NK-92 treated with Interleukin-12 subunit alpha and Interleukin-12 subunit beta, amount 100 ng/mL, for 24 hours (cell line): ENCODE measurements around the gene SLC1A3.

Experiments
- DNase-seq: peaks from one replicate; lab custom pipeline; 2025; lab: John Stamatoyannopoulos, UW

The SLC1A3 gene

GRCh38 chr5:36685631-36686288 is 79.4 kb downstream of the SLC1A3 start:
- DNase-seq = no peak

DNA sequence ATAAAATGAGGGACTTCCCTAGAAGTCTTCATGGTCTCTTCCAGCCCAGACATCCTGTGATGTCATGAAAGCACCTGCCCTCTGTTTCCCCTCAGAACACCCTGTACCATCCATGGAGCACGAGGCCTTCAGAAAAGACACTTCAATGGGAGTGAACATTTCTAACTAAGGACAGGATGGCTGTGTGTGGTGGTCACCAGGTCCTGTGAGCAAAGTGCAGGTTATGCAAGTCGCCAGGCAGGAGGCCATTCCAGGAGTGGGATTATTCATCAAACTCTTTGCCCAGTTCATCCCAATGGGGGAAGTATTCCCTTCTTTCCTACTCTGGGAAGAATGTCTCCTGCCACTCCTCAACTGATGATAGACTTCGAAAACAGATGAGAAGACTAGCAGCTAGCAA is 80.5 kb downstream of the SLC1A3 start:
- DNase-seq = no peak

DNA sequence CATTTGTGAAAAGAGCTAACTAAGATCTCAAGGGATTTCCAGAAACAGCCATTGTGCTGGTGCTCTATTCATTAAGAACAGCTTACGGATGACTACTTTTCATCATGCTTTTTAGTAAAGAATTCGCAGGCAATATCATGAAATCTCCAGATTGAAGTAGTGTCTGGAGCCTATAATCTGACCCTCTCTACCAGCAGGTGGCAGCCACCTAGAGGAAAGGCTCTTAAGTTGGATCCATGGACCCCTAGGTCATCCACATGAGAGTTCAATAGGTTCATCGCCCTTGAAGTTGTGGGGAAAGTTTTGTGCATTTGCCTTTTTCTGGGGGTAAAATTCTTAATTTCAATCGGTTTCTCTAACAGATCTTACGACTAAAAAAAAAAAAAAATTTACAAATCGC is 82.3 kb downstream of the SLC1A3 start:
- no peak for DNase-seq

- no peak for DNase-seq
These were observed 82.8 kb downstream of the SLC1A3 start for GRCh38 chr5:36689225-36689624.

DNA sequence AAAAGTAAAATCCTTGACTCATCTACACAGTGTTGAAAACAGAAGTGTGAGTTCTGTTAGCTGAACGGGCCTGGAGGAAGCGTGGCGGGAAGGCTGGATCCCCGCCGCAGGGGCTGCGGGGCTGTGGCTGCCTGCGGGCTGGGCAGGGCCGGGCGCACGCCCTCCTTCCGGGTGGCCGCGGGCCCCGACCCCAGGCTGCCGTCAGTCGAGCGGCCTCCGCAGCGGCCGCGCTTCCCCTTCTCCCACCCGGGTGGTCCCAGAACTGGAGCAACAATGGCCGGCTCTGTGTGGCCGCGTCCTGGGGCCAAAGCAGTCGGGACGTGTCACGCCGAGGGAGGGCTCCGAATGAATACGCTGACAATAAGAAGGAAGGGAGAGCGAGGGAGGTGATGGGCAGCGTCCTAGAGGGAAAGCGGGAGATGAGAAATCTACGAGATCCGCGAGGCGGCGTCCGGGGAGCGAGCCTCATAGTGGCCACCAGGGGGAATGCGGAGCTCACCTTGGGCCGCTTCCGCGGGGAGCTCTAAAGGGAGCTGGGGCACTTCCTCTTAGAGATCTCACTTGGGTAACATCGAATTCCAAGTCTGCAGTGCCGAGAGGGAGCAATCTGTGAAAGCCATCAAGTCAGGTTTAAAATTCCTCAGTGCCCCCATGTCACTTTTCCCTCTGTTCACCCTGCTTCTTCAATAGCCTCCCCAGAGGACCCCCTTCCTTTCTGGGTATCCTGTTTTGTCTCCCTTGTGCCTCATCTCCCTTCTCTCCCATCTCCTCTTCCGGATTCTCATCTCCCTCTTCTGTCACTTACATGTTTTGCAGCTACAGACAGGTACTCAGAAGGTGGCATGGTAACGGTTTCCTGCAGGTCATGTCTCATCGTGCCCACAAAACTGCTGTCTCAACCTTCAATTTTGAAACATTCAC is 83.9 kb downstream of the SLC1A3 start:
- no peak for DNase-seq

DNA sequence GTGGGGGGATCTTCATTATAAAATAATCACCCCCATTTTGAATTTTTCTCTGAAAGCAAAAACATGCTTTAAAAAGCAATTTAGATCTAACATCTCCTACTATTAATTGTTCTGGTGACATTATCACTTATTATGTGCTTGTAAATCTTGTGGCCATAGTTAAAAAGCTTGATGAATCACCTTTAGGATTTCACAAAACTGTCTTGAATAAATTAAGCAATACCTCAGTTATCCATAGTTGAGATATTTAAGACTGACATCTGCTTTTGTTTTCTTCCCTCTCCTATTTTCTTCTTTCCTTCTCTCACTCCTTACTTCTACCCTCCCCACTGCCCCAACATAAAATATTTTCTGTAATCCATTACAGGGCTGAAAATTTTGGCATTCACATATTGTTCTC is 84.8 kb downstream of the SLC1A3 start:
- DNase-seq = no peak

DNA sequence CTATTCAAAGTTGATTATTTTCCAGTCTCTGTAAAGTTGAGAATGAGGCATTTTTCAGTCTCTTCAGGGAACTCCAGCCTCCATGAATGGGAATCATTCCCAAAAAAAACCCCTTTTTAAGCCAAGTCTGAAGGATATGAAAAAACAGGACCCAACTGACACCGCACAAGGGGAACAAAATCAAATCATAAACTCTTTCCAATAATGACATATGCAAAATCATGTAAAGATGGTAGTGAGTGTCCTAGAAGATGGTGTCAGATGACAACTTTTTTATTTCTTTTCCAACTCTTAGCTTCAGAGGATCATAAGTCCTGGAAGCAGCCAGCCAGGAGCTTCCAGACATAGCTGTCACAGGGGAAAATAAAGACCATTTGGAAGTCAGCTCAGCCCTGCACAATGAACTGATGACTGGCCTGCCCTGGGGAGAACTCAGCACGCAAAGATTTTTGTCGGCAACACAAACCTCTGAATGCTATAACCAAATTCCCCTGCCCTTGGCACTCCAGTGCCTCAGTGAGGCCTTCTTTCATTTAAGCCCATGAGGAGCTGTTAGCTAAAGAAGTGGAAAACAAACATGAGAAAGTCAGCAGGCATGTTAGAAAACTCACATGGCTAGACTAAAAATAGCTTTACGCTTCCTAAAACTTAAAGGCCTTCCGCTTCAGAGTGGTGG is 85.4 kb downstream of the SLC1A3 start:
- no peak for DNase-seq

DNA sequence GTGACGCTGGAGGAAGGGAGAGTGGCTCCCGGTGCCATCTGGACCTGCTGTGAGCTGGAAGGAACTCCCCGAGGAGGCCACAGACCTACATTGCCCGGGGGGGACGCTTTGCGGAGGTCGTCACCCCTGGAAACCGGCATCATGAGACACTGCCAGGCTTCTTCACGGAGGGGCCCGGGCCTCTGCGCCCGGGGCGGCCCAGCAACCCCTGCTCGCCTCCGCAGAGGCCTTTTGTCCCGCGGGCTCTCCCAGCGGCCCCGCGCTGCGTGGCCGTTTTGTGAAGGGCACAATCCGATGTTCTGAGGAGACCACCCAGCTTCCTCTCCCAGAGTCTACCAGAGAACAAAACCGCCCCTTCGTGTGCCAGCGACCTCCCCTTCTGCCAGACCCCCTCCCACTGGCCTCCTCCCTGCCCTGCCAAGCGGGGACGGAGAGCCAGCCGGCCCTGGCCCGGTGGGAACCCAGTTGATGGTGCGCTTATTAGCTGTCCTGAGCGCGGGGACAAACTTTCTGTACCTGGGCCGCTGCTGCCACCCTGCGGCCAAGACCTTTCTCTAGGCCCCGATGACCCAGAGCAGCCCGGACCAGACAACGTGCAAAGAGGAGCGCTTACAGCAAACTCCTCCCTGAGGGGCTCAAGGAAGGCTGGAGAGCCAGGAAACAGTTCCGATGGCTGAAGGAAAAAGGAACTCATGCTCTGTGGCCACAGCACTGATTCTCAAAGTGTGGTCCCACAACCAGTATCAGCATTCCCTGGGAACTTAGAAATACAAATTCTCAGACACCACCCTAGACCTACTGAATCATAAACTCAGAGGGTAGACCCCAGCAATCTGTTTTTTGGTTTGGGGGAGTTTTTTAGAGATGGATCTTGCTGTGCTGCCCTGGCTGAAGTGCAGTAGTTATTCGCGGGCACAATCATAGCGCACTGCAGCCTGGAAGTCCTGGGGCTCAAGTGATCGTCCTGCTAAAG is 86.7 kb downstream of the SLC1A3 start:
- peak; percentile 14 for DNase-seq

- no peak for DNase-seq
These were observed 87.9 kb downstream of the SLC1A3 start for GRCh38 chr5:36694351-36694750.

DNA sequence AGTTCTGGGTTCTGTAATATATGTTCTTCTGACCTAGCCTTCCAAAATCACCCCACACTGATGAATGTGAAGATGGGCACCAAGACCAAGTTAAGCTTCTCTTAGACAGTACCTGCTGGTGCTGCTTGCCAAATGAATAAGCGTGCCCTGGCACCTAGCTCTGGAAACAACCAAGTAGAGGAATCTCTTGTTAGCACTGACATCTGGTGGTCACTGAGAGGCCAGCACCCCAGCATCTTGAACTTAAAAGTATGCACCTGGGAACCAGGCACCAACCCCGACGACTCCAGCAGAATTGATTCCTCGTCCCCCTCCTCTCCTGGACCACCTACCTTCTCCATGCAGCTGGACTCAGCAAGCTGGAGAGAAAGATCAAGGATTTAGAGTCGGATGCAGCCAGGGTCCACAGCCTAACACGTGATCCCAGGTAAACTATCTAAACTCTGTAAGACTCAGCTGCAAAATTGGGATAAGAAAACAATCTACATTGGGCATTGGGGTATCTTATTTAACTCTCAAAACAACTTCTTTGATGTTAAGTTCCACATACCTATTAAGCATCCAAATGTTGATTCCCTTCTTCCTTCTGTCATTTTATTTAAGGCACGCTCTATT is 89.8 kb downstream of the SLC1A3 start:
- DNase-seq = peak; percentile 11

DNA sequence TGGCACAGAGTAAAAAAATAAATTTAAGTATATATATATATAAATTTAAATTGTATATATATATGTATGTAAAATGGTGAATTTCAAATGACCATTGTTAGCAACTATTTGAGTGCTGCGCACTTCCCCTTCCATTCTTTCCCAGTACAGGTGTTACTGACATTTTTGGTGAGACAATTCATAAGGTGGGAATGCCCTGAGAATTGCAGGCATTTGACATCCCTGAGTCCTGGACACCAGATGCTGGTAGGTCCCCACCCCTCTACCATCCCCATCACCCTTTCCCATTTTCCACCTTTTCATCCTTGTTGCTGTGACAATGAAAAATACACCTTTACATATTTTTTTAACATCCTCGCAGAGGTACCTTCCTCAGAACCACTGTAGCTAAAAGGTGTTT is 91.6 kb downstream of the SLC1A3 start:
- DNase-seq = no peak

- no peak for DNase-seq
These were observed 94.8 kb downstream of the SLC1A3 start for GRCh38 chr5:36701085-36701698.

- no peak for DNase-seq
These were observed 96.9 kb downstream of the SLC1A3 start for GRCh38 chr5:36703245-36703860.

- no peak for DNase-seq
These were observed 97.7 kb downstream of the SLC1A3 start for GRCh38 chr5:36704131-36704530.

DNA sequence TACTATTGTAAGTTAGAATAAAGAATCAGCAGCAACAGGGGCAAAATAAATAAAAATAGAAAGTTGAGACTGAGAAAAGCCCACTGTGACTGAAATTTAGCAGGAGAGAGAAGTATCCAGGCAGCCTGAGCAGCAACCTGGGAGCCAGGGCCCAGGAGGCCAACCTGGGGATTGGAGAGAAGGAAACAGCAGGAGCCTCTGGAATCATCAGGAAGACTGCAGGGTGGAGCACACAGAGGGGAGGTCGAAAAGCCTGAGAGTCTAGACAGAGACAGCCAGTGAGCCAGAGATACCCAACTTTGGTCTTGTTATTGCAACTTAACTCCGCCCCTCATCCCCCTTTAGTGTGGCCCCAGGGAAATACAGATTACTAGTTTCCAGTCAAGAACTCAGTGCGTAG is 98.6 kb downstream of the SLC1A3 start:
- DNase-seq = no peak

- DNase-seq = no peak
These were observed 100.3 kb downstream of the SLC1A3 start for GRCh38 chr5:36706662-36707061.

- DNase-seq = no peak
These were observed 102.6 kb downstream of the SLC1A3 start for GRCh38 chr5:36708996-36709395.

DNA sequence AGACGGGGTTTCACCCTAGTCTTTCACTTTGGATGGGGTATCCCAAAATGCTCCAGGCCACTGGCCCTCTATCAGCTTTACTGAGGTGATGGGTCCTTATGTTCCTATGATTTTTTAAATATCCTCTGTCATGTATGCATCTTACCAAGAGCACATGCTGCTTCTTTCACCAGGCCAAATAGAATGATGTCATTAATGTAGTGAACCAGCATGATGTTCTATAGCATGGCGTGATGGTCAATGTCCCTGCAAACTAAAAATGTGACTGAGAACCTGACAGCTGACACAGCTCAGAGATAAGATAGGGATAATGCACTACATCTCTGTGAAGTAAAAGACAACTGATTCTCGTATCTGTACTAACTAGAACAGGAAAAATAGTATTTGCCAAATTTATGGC is 103.6 kb downstream of the SLC1A3 start:
- DNase-seq = no peak

DNA sequence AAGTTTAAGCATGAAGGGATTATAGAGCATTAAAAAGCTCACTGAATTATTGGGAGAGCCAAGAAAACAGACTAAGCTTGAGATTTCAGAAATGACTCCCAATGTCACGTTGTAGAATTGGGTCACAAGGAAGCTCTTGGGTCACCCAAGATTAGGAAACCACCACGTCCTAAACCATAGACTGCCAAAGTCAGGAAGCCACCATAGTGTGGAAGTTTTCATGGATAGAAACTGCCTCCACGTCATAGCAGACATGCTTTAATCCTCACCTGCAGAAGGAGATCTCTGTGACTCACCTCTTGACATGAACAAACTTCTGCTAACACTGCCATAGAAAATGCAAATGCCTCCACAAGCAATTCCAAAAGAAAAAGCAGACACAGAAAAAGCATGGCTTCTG is 106.3 kb downstream of the SLC1A3 start:
- DNase-seq = no peak

- DNase-seq = no peak
These were observed 107.1 kb downstream of the SLC1A3 start for GRCh38 chr5:36713541-36713940.
